WTC11 (cell line): ENCODE results near the gene TSPAN1. TPM values are rescaled to one million over a fixed set of nuclear protein-coding genes. Genes with fewer than 3 reads are reported as not detected.
"Not testable (repeated sequence)": the region's sequence is repeated elsewhere in the genome, so short reads cannot be mapped to it uniquely, and the experiment has no call there.

ENCODE experiments used
- ATAC-seq: fragments of 200-7000 bp; cut with Tn5 transposase; 2 replicates; pipeline ENCODE4 v1.10.0; 2021; ENCODE audit warnings: mild to moderate bottlenecking, moderate library complexity
- CTCF ChIA-PET: fragments of 300-600 bp; sonication (Branson Sonifier 250); formaldehyde crosslinking; loops from one replicate; lab custom pipeline; 2021; ENCODE audit warnings: antibody characterized with exemption; lab: Charles Lee
- POLR2A ChIA-PET: fragments of 350-600 bp; sonication (Branson Sonifier 250); formaldehyde crosslinking; loops from one replicate; lab custom pipeline; 2021; ENCODE audit warnings: antibody characterized with exemption; lab: Charles Lee
- DNase-seq: peaks from one replicate; pipeline ENCODE4 v3.0.0; 2021; ENCODE audit warnings: low spot score
- H3K27ac Mint-ChIP-seq: 2 replicates; pipeline ENCODE4 v1.8.0; 2021; ENCODE audit warnings: mixed read lengths
- H3K27me3 Mint-ChIP-seq: 2 replicates; pipeline ENCODE4 v1.8.0; 2021; ENCODE audit warnings: low read depth, mild to moderate bottlenecking, moderate library complexity, mixed read lengths
- H3K36me3 Mint-ChIP-seq: 2 replicates; pipeline ENCODE4 v1.8.0; 2021; ENCODE audit warnings: mixed read lengths
- H3K4me1 Mint-ChIP-seq: 2 replicates; pipeline ENCODE4 v1.8.0; 2022; ENCODE audit warnings: mixed read lengths
- H3K4me3 Mint-ChIP-seq: 2 replicates; pipeline ENCODE4 v1.8.0; 2021; ENCODE audit warnings: mild to moderate bottlenecking, moderate library complexity, mixed read lengths
- H3K9me3 Mint-ChIP-seq: 2 replicates; pipeline ENCODE4 v1.8.0; 2021; ENCODE audit warnings: mixed read lengths
- ATF1 ChIP-seq: sonication (generic); formaldehyde crosslinking; IDR thresholded peaks from 2 replicates; pipeline ENCODE4 v1.8.1; 2023; ENCODE audit warnings: mild to moderate bottlenecking, moderate library complexity, missing genetic modification reagents
- CREM ChIP-seq: sonication (generic); formaldehyde crosslinking; IDR thresholded peaks from 2 replicates; pipeline ENCODE4 v1.8.1; 2022; ENCODE audit warnings: mild to moderate bottlenecking, missing genetic modification reagents, moderate library complexity
- ELF4 ChIP-seq: sonication (generic); formaldehyde crosslinking; IDR thresholded peaks from 2 replicates; pipeline ENCODE4 v1.8.1; 2022; ENCODE audit warnings: low read depth, mild to moderate bottlenecking, moderate library complexity, missing genetic modification reagents
- EMX1 ChIP-seq: fragments of 250-450 bp; sonication (Bioruptor Pico); IDR thresholded peaks from 2 replicates; pipeline ENCODE4 v1.8.0; 2021; ENCODE audit warnings: mild to moderate bottlenecking
- FOXJ3 ChIP-seq: sonication (generic); formaldehyde crosslinking; IDR thresholded peaks from 2 replicates; pipeline ENCODE4 v1.9.0; 2021; ENCODE audit warnings: missing genetic modification reagents, mild to moderate bottlenecking, borderline replicate concordance
- GRHL2 ChIP-seq: fragments of 250-450 bp; sonication (Bioruptor Pico); IDR thresholded peaks from 2 replicates; pipeline ENCODE4 v1.8.0; 2022; ENCODE audit warnings: mild to moderate bottlenecking, moderate library complexity; ENCODE audit not compliant: insufficient replicate concordance, severe bottlenecking
- GTF2I ChIP-seq: fragments of 250-450 bp; sonication (Bioruptor Pico); conservative IDR thresholded peaks from 2 replicates; pipeline ENCODE4 v1.4.0; 2021; ENCODE audit warnings: mild to moderate bottlenecking
- MXD4 ChIP-seq: fragments of 250-450 bp; sonication (Bioruptor Pico); IDR thresholded peaks from 2 replicates; pipeline ENCODE4 v1.8.0; 2021; ENCODE audit warnings: mild to moderate bottlenecking, moderate library complexity, borderline replicate concordance
- NFE2L1 ChIP-seq: sonication (generic); formaldehyde crosslinking; IDR thresholded peaks from 2 replicates; pipeline ENCODE4 v1.8.1; 2023; ENCODE audit warnings: missing genetic modification reagents
- NR1H2 ChIP-seq: sonication (generic); formaldehyde crosslinking; IDR thresholded peaks from 2 replicates; pipeline ENCODE4 v1.9.0; 2021; ENCODE audit warnings: mild to moderate bottlenecking, moderate library complexity, missing genetic modification reagents
- RELA ChIP-seq: sonication (generic); formaldehyde crosslinking; IDR thresholded peaks from 2 replicates; pipeline ENCODE4 v1.8.1; 2022; ENCODE audit warnings: missing genetic modification reagents, mild to moderate bottlenecking, borderline replicate concordance
- TCF7 ChIP-seq: sonication (generic); formaldehyde crosslinking; IDR thresholded peaks from 2 replicates; pipeline ENCODE4 v1.8.0; 2022; ENCODE audit warnings: mild to moderate bottlenecking, low read depth, missing genetic modification reagents, moderate library complexity
- TEAD1 ChIP-seq: sonication (generic); formaldehyde crosslinking; IDR thresholded peaks from 2 replicates; pipeline ENCODE4 v1.8.0; 2022; ENCODE audit warnings: mild to moderate bottlenecking, missing genetic modification reagents
- ZNF121 ChIP-seq: sonication (generic); formaldehyde crosslinking; IDR thresholded peaks from 2 replicates; pipeline ENCODE4 v1.8.0; 2023; ENCODE audit warnings: missing genetic modification reagents
- ZNF671 ChIP-seq: fragments of 250-450 bp; sonication (Bioruptor Pico); IDR thresholded peaks from 2 replicates; pipeline ENCODE4 v1.8.0; 2021; ENCODE audit warnings: mild to moderate bottlenecking
- total RNA-seq: library from RNA; stranded (reverse); gene quantifications from 3 replicates; pipeline ENCODE4 v1.2.3, GENCODE V29; 2021
- TF ChIP-seq, protein P1 (sequence below): fragments of 200-600 bp; IDR thresholded peaks from 2 replicates; pipeline ENCODE4 v1.8.0; 2022; ENCODE audit warnings: antibody characterized with exemption
- TF ChIP-seq, protein P2 (sequence below): sonication (generic); formaldehyde crosslinking; IDR thresholded peaks from 2 replicates; pipeline ENCODE4 v1.8.0; 2022; ENCODE audit warnings: mild to moderate bottlenecking, missing genetic modification reagents
- TF ChIP-seq, protein P3 (sequence below): sonication (generic); formaldehyde crosslinking; conservative IDR thresholded peaks from 2 replicates; pipeline ENCODE4 v1.8.1; 2023; ENCODE audit warnings: mild to moderate bottlenecking, low read depth, missing genetic modification reagents, moderate library complexity
- TF ChIP-seq, protein P4 (sequence below): sonication (generic); formaldehyde crosslinking; IDR thresholded peaks from 2 replicates; pipeline ENCODE4 v1.8.1; 2023; ENCODE audit warnings: mild to moderate bottlenecking, moderate library complexity, missing genetic modification reagents
- TF ChIP-seq, protein P5 (sequence below): sonication (generic); formaldehyde crosslinking; IDR thresholded peaks from 2 replicates; pipeline ENCODE4 v1.8.0; 2022; ENCODE audit warnings: mild to moderate bottlenecking, missing genetic modification reagents

Gene TSPAN1
- total RNA-seq, 1 experiment from 2014 or later = 0.50 TPM

DNA sequence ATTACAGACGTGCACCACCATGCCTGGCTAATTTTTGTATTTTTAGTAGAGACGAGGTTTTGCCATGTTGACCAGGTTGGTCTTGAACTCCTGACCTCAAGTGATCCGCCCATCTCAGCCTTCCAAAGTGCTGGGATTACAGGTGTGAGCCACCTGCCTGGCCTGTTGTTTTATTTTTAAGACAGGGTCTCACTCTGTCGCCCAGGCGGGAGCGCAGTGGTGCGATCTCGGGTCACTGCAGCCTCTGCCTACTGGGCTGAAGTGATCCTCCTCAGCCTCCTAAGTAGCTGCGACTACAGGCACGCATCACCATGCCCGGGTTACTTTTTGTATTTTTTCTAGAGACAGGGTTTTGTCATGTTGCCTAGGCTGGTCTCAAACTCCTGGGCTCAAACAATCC lies 48.2 kb downstream of the TSPAN1 start:
- not testable (repeated sequence) for ATAC-seq, H3K9me3 Mint-ChIP-seq, DNase-seq, H3K27me3 Mint-ChIP-seq, H3K27ac Mint-ChIP-seq, H3K36me3 Mint-ChIP-seq, H3K4me3 Mint-ChIP-seq
- ChIA-PET CTCF (interaction anchor here (0.5 to 6.6 kb wide), 49 partner anchors 11 to 600 kb away, joined by 3 to 126 read pairs (median 4); partner anchors contain the start of genes LURAP1, PIK3R3, POMGNT1 and RAD54L), POLR2A (interaction anchor here (0.6 to 1.5 kb wide), 7 partner anchors 14 to 1519 kb away, joined by 3 to 7 read pairs (median 3); partner anchors contain the start of gene POMGNT1)
- peaks cover 33% of the 10 kb centered on the region for H3K4me1 Mint-ChIP-seq
- peak; percentile 78; the same call in 1 of the 2 replicates for TF ChIP-seq ZNF121 (CRISPR knock-in tag)

DNA sequence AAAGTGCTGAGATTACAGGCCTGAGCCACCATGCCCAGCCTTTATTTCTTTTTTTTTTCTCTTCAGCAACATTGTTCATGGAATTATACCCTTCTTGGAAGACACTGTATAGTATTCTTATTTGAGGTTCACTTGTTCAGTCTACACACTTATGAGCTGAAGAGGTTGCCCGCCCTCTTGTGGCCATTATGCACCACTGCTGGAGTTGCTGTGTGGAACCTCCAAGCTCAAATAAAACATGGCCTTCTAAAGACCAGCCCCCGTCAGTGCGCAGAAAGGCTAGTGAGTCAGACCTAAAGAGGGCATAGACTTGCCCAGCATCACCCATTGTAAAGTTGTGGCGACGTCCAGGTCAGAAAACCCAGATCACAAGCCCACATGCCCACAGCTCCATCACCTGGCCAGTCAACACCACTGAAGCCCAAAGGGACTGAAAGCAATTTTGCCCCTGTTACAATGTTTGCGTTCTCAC lies 48.6 kb downstream of the TSPAN1 start:
- Mint-ChIP-seq H3K4me3 (no peak overlapping the region), H3K4me1 (peaks cover 33% of the 10 kb centered on the region), H3K36me3 (no peaks in the 10 kb centered on the region), H3K27ac (peak overlapping the region; percentile 84), H3K9me3 (no peaks in the 10 kb centered on the region), H3K27me3 (no peaks in the 10 kb centered on the region)
- ChIA-PET CTCF (interaction anchor here (0.5 to 6.6 kb wide), 64 partner anchors 10 to 601 kb away, joined by 3 to 126 read pairs (median 4); partner anchors contain the start of genes LURAP1, PIK3R3, POMGNT1 and RAD54L), POLR2A (interaction anchor here (0.6 to 1.5 kb wide), 7 partner anchors 14 to 1518 kb away, joined by 3 to 7 read pairs (median 3); partner anchors contain the start of gene POMGNT1)
- ATAC-seq (peak; percentile 84), DNase-seq (peak; percentile 66)
- TF ChIP-seq ZNF671 (CRISPR knock-in tag) = no peak
- TF ChIP-seq, protein P1, sequence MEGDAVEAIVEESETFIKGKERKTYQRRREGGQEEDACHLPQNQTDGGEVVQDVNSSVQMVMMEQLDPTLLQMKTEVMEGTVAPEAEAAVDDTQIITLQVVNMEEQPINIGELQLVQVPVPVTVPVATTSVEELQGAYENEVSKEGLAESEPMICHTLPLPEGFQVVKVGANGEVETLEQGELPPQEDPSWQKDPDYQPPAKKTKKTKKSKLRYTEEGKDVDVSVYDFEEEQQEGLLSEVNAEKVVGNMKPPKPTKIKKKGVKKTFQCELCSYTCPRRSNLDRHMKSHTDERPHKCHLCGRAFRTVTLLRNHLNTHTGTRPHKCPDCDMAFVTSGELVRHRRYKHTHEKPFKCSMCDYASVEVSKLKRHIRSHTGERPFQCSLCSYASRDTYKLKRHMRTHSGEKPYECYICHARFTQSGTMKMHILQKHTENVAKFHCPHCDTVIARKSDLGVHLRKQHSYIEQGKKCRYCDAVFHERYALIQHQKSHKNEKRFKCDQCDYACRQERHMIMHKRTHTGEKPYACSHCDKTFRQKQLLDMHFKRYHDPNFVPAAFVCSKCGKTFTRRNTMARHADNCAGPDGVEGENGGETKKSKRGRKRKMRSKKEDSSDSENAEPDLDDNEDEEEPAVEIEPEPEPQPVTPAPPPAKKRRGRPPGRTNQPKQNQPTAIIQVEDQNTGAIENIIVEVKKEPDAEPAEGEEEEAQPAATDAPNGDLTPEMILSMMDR = peak; percentile 83
- TF ChIP-seq GRHL2 (CRISPR knock-in tag) = no peak
- TF ChIP-seq RELA (CRISPR knock-in tag) = no peak
- TF ChIP-seq ATF1 (CRISPR knock-in tag) = no peak
- TF ChIP-seq TCF7 (CRISPR knock-in tag) = no peak
- TF ChIP-seq, protein P2, sequence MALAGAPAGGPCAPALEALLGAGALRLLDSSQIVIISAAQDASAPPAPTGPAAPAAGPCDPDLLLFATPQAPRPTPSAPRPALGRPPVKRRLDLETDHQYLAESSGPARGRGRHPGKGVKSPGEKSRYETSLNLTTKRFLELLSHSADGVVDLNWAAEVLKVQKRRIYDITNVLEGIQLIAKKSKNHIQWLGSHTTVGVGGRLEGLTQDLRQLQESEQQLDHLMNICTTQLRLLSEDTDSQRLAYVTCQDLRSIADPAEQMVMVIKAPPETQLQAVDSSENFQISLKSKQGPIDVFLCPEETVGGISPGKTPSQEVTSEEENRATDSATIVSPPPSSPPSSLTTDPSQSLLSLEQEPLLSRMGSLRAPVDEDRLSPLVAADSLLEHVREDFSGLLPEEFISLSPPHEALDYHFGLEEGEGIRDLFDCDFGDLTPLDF (CRISPR knock-in tag) = no peak

DNA sequence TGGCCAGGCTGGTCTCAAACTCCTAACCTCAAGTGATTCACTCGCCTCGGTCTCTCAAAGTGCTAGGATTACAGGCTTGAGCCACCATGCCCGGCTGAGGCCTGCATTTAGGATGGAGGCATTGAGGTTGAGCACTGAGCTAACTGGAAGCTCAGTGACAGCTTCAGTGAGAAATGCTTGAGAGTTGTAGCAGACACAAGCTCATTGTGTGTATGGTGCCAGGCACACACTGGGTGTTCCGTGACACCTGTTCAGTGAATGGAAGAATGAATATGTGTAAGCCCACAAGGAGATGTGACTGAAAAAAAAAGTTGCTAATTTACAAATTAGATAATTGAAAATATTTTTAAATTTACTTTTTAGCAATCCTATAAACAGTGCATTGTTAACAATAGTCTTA lies 50.1 kb downstream of the TSPAN1 start:
- H3K27me3 Mint-ChIP-seq = no peaks in the 10 kb centered on the region
- CTCF ChIA-PET = interaction anchor here (0.7 to 6.6 kb wide), 9 partner anchors 9 to 189 kb away, joined by 3 to 67 read pairs (median 4); partner anchors contain the start of genes LURAP1 and POMGNT1
- no peak overlapping the region for H3K4me3 Mint-ChIP-seq
- no peaks in the 10 kb centered on the region for H3K36me3 Mint-ChIP-seq
- DNase-seq = no peak
- no peak for ATAC-seq
- H3K27ac Mint-ChIP-seq = no peak overlapping the region
- POLR2A ChIA-PET = interaction anchor here (0.7 to 1.8 kb wide), 2 partner anchors 20 to 22 kb away, joined by 3 to 5 read pairs; partner anchors contain the start of gene RAD54L
- H3K9me3 Mint-ChIP-seq = no peaks in the 10 kb centered on the region
- peaks cover 33% of the 10 kb centered on the region for H3K4me1 Mint-ChIP-seq
- TF ChIP-seq NFE2L1 (CRISPR knock-in tag) = no peak
- TF ChIP-seq, protein P3, sequence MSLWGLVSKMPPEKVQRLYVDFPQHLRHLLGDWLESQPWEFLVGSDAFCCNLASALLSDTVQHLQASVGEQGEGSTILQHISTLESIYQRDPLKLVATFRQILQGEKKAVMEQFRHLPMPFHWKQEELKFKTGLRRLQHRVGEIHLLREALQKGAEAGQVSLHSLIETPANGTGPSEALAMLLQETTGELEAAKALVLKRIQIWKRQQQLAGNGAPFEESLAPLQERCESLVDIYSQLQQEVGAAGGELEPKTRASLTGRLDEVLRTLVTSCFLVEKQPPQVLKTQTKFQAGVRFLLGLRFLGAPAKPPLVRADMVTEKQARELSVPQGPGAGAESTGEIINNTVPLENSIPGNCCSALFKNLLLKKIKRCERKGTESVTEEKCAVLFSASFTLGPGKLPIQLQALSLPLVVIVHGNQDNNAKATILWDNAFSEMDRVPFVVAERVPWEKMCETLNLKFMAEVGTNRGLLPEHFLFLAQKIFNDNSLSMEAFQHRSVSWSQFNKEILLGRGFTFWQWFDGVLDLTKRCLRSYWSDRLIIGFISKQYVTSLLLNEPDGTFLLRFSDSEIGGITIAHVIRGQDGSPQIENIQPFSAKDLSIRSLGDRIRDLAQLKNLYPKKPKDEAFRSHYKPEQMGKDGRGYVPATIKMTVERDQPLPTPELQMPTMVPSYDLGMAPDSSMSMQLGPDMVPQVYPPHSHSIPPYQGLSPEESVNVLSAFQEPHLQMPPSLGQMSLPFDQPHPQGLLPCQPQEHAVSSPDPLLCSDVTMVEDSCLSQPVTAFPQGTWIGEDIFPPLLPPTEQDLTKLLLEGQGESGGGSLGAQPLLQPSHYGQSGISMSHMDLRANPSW (CRISPR knock-in tag) = no peak
- TF ChIP-seq MXD4 = no peak
- TF ChIP-seq CREM = no peak
- TF ChIP-seq NR1H2 (CRISPR knock-in tag) = no peak
- TF ChIP-seq EMX1 (CRISPR knock-in tag) = no peak
- no peak for TF ChIP-seq GTF2I (CRISPR knock-in tag)
- TF ChIP-seq, protein P4, sequence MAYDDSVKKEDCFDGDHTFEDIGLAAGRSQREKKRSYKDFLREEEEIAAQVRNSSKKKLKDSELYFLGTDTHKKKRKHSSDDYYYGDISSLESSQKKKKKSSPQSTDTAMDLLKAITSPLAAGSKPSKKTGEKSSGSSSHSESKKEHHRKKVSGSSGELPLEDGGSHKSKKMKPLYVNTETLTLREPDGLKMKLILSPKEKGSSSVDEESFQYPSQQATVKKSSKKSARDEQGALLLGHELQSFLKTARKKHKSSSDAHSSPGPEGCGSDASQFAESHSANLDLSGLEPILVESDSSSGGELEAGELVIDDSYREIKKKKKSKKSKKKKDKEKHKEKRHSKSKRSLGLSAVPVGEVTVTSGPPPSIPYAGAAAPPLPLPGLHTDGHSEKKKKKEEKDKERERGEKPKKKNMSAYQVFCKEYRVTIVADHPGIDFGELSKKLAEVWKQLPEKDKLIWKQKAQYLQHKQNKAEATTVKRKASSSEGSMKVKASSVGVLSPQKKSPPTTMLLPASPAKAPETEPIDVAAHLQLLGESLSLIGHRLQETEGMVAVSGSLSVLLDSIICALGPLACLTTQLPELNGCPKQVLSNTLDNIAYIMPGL (CRISPR knock-in tag) = no peak
- TF ChIP-seq ELF4 (CRISPR knock-in tag) = no peak
- TF ChIP-seq TEAD1 (CRISPR knock-in tag) = no peak
- TF ChIP-seq, protein P2 (CRISPR knock-in tag) = no peak
- no peak for TF ChIP-seq ZNF671 (CRISPR knock-in tag)
- TF ChIP-seq FOXJ3 = no peak
- TF ChIP-seq, protein P5, sequence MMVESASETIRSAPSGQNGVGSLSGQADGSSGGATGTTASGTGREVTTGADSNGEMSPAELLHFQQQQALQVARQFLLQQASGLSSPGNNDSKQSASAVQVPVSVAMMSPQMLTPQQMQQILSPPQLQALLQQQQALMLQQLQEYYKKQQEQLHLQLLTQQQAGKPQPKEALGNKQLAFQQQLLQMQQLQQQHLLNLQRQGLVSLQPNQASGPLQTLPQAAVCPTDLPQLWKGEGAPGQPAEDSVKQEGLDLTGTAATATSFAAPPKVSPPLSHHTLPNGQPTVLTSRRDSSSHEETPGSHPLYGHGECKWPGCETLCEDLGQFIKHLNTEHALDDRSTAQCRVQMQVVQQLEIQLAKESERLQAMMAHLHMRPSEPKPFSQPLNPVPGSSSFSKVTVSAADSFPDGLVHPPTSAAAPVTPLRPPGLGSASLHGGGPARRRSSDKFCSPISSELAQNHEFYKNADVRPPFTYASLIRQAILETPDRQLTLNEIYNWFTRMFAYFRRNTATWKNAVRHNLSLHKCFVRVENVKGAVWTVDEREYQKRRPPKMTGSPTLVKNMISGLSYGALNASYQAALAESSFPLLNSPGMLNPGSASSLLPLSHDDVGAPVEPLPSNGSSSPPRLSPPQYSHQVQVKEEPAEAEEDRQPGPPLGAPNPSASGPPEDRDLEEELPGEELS = no peak
